Smooth muscle cell (in vitro differentiated cells): ENCODE results near the gene CYP1A2. TPM values are rescaled to one million over a fixed set of nuclear protein-coding genes. Genes with fewer than 3 reads are reported as not detected.

Experiments
- DNase-seq: peaks from one replicate; lab custom pipeline; 2025; ENCODE audit not compliant: unreplicated experiment; lab: John Stamatoyannopoulos, UW
- H2AFZ ChIP-seq: fragments of 200-600 bp; sonication (generic); 2 replicates; pipeline ENCODE4 v1.6.0; 2016; ENCODE audit warnings: antibody characterized with exemption, low read depth, mild to moderate bottlenecking
- H3F3A ChIP-seq: fragments of 200-600 bp; sonication (generic); 2 replicates; pipeline ENCODE4 v1.6.0; 2017; ENCODE audit warnings: antibody characterized with exemption, low read depth
- H3K27ac ChIP-seq: fragments of 200-600 bp; sonication (generic); 2 replicates; pipeline ENCODE4 v1.5.1; 2016; ENCODE audit warnings: low read depth, mild to moderate bottlenecking
- H3K27me3 ChIP-seq: fragments of 200-600 bp; sonication (generic); 2 replicates; pipeline ENCODE4 v1.6.1; 2016; ENCODE audit warnings: low read depth, mild to moderate bottlenecking
- H3K36me3 ChIP-seq: fragments of 200-600 bp; sonication (generic); 2 replicates; pipeline ENCODE4 v1.5.1; 2016; ENCODE audit warnings: low read depth
- H3K4me1 ChIP-seq: fragments of 200-600 bp; sonication (generic); 2 replicates; pipeline ENCODE4 v1.5.1; 2016; ENCODE audit warnings: low read depth
- H3K4me2 ChIP-seq: fragments of 200-600 bp; sonication (generic); 2 replicates; pipeline ENCODE4 v1.6.0; 2016; ENCODE audit warnings: mild to moderate bottlenecking
- H3K4me3 ChIP-seq: fragments of 200-600 bp; sonication (generic); 2 replicates; pipeline ENCODE4 v1.5.1; 2016; ENCODE audit warnings: mild to moderate bottlenecking
- H3K79me2 ChIP-seq: fragments of 200-600 bp; sonication (generic); 2 replicates; pipeline ENCODE4 v1.6.0; 2016; ENCODE audit warnings: low read depth, mild to moderate bottlenecking
- H3K9ac ChIP-seq: fragments of 200-600 bp; sonication (generic); 2 replicates; pipeline ENCODE4 v1.6.0; 2016; ENCODE audit warnings: low read depth
- H3K9me3 ChIP-seq: fragments of 200-600 bp; sonication (generic); replicated peaks from 2 replicates; pipeline ENCODE4 v1.5.1; 2016; ENCODE audit warnings: low read depth
- H4K20me1 ChIP-seq: fragments of 200-600 bp; sonication (generic); 2 replicates; pipeline ENCODE4 v1.6.0; 2016; ENCODE audit warnings: low read depth
- CTCF ChIP-seq: fragments of 200-600 bp; sonication (generic); IDR thresholded peaks from 2 replicates; pipeline ENCODE4 v1.5.1; 2017; ENCODE audit warnings: borderline replicate concordance, mild to moderate bottlenecking, antibody characterized with exemption; ENCODE audit not compliant: insufficient read depth, poor library complexity, severe bottlenecking
- WGBS: methylation state at CpG from one replicate; pipeline ENCODE4 v1.1.7; 2016; ENCODE audit warnings: low lambda C conversion rate; 5-methylcytosine and 5-hydroxymethylcytosine counted together
- polyA plus RNA-seq: library from polyadenylated mRNA; unstranded; fragments of >200 nt; fragmentation: Nextera tagmentation; extraction: Ambion mirVana; gene quantifications from 2 replicates; pipeline ENCODE4 v1.2.1, GENCODE V29; 2016
- total RNA-seq: library from RNA; depleted of rRNA; stranded (reverse); fragments of >200 nt; gene quantifications from 2 replicates; pipeline ENCODE4 v1.2.3, GENCODE V29; 2014

The CYP1A2 gene
- total and polyA plus RNA-seq, 2 experiments from 2014 or later, result not detected

- H3K36me3 ChIP-seq, result no peaks in the 10 kb centered on the region
- H3K4me2 ChIP-seq, result peak overlapping the region; percentile 34
- H3K79me2 ChIP-seq, result peaks cover 76% of the 10 kb centered on the region
- DNase-seq, result peak; percentile 11
- no peak overlapping the region for H3K9ac ChIP-seq
- H3K4me3 ChIP-seq, result no peak overlapping the region
- no peak overlapping the region for H2AFZ ChIP-seq
- peaks cover 98% of the 10 kb centered on the region for H4K20me1 ChIP-seq
- TF ChIP-seq CTCF, result no peak
- WGBS, result 67% methylated on average over 15 of the region's 15 CpGs
- H3K27ac ChIP-seq, result peak overlapping the region; percentile 75
- H3K27me3 ChIP-seq, result no peaks in the 10 kb centered on the region
- H3K9me3 ChIP-seq, result no peaks in the 10 kb centered on the region
- peaks cover 12% of the 10 kb centered on the region for H3F3A ChIP-seq
- H3K4me1 ChIP-seq, result peaks cover 9% of the 10 kb centered on the region
These were observed 41.7 kb downstream of the CYP1A2 start for GRCh38 chr15:74790080-74790916.

GRCh38 chr15:74791007-74791406 is 42.4 kb downstream of the CYP1A2 start:
- peak overlapping the region; percentile 75 for H3K27ac ChIP-seq
- WGBS, result 92% methylated on average over 1 of the region's 1 CpG
- H3K9me3 ChIP-seq, result no peaks in the 10 kb centered on the region
- H3K79me2 ChIP-seq, result peaks cover 78% of the 10 kb centered on the region
- no peak overlapping the region for H2AFZ ChIP-seq
- H3K4me2 ChIP-seq, result peak overlapping the region; percentile 34
- peaks cover 12% of the 10 kb centered on the region for H3F3A ChIP-seq
- no peaks in the 10 kb centered on the region for H3K27me3 ChIP-seq
- H3K4me1 ChIP-seq, result peaks cover 9% of the 10 kb centered on the region
- peaks cover 98% of the 10 kb centered on the region for H4K20me1 ChIP-seq
- H3K36me3 ChIP-seq, result no peaks in the 10 kb centered on the region
- no peak overlapping the region for H3K4me3 ChIP-seq
- DNase-seq, result no peak
- no peak overlapping the region for H3K9ac ChIP-seq
- TF ChIP-seq CTCF, result no peak

GRCh38 chr15:74791667-74792066 is 43.0 kb downstream of the CYP1A2 start:
- 80% methylated on average over 7 of the region's 7 CpGs for WGBS
- H3K27ac ChIP-seq, result peak overlapping the region; percentile 75

More at GRCh38 chr15:74791667-74792066, 43.0 kb downstream of the CYP1A2 start:
- peaks cover 12% of the 10 kb centered on the region for H3F3A ChIP-seq
- H2AFZ ChIP-seq, result no peak overlapping the region
- H3K79me2 ChIP-seq, result peaks cover 77% of the 10 kb centered on the region
- no peak for TF ChIP-seq CTCF
- H3K9ac ChIP-seq, result no peak overlapping the region
- no peaks in the 10 kb centered on the region for H3K27me3 ChIP-seq
- H3K9me3 ChIP-seq, result no peaks in the 10 kb centered on the region
- H3K4me1 ChIP-seq, result peaks cover 9% of the 10 kb centered on the region
- DNase-seq, result no peak
- no peak overlapping the region for H3K4me2 ChIP-seq
- H4K20me1 ChIP-seq, result peaks cover 98% of the 10 kb centered on the region
- no peaks in the 10 kb centered on the region for H3K36me3 ChIP-seq
- H3K4me3 ChIP-seq, result no peak overlapping the region
